GM12872 (cell line): ENCODE data around the gene KIF18A.

Experiments used
- CTCF ChIP-seq: IDR thresholded peaks from 3 replicates; pipeline ENCODE4 v1.5.1; 2011; ENCODE audit warnings: low read depth, mild to moderate bottlenecking, low read length, moderate library complexity; ENCODE audit not compliant: insufficient read depth

Gene KIF18A

GRCh38 chr11:28058333-28058732 lies 49.6 kb downstream of the KIF18A start:
- no peak for TF ChIP-seq CTCF

GRCh38 chr11:28054821-28055220 lies 53.1 kb downstream of the KIF18A start:
- TF ChIP-seq CTCF: no peak

GRCh38 chr11:28049338-28050216 lies 58.4 kb downstream of the KIF18A start:
- no peak for TF ChIP-seq CTCF

- no peak for TF ChIP-seq CTCF
Measured at GRCh38 chr11:28048812-28049211, 59.1 kb downstream of the KIF18A start.

- no peak for TF ChIP-seq CTCF
Measured at GRCh38 chr11:28043930-28044709, 63.8 kb downstream of the KIF18A start.

GRCh38 chr11:28040384-28040783 lies 67.6 kb downstream of the KIF18A start:
- no peak for TF ChIP-seq CTCF

- no peak for TF ChIP-seq CTCF
Measured at GRCh38 chr11:28038775-28039174, 69.2 kb downstream of the KIF18A start.
